ENCODE results near the gene MAPRE3.
A peak's percentile ranks its signal among the peaks of the same experiment; 100 is the strongest.

The MAPRE3 gene

DNA sequence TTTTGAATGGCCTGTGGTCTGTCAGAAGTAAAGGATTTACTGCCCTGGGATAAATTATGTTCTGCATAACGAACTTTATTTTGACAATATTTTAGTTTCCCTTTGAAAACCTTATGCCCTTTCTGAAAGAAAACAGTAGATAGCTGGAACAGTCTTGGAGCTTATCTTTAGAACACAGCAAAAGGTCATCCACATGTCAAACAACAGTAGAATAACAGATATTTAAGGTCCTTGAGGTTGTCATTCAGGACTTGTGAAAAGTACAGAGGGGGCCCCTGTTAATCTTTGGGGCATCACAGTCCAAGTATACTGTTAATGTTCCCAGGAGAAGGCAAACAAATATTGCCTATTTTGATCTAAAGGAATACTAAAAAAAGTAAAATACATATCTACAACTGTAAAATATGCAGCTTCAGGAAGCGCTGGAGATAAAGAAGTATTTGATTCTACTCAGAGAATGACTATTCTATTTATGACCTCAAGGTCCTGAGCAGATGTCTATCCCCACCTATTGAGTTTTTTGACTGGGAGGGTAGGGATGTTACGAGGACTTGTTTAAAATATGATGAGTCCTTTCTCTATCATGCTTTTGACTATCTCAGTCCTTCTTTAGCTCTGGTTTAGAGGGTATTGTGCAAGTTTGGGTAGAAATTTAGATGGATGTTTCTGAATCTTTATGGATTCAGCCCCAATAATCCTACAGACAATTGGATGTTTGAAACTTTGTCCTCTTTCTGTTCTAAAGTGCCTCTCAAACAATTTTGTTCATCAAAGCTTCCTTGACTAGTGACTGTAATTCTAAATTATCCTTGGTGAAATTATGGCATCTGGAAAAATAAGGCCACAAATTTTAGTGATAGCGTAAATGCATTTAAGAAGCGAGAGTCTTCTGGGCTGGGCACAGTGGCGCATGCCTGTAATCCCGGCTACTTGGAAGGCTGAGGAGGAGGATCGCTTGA is 37.3 kb downstream of the MAPRE3 start (continued):
- TF ChIP-seq ZNF70 (CRISPR knock-in tag; IDR thresholded peaks at IDR 0.05) = no peak
- no peak for TF ChIP-seq ZFP30 (CRISPR knock-in tag; IDR thresholded peaks at IDR 0.05)
- no peak for TF ChIP-seq ESRRG (CRISPR knock-in tag; IDR thresholded peaks at IDR 0.05)
- TF ChIP-seq, protein P1, sequence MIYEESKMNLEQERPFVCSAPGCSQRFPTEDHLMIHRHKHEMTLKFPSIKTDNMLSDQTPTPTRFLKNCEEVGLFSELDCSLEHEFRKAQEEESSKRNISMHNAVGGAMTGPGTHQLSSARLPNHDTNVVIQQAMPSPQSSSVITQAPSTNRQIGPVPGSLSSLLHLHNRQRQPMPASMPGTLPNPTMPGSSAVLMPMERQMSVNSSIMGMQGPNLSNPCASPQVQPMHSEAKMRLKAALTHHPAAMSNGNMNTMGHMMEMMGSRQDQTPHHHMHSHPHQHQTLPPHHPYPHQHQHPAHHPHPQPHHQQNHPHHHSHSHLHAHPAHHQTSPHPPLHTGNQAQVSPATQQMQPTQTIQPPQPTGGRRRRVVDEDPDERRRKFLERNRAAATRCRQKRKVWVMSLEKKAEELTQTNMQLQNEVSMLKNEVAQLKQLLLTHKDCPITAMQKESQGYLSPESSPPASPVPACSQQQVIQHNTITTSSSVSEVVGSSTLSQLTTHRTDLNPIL (CRISPR knock-in tag; IDR thresholded peaks at IDR 0.05; ENCODE audit: low read depth) = no peak
- TF ChIP-seq, protein P2, sequence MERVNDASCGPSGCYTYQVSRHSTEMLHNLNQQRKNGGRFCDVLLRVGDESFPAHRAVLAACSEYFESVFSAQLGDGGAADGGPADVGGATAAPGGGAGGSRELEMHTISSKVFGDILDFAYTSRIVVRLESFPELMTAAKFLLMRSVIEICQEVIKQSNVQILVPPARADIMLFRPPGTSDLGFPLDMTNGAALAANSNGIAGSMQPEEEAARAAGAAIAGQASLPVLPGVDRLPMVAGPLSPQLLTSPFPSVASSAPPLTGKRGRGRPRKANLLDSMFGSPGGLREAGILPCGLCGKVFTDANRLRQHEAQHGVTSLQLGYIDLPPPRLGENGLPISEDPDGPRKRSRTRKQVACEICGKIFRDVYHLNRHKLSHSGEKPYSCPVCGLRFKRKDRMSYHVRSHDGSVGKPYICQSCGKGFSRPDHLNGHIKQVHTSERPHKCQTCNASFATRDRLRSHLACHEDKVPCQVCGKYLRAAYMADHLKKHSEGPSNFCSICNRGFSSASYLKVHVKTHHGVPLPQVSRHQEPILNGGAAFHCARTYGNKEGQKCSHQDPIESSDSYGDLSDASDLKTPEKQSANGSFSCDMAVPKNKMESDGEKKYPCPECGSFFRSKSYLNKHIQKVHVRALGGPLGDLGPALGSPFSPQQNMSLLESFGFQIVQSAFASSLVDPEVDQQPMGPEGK (CRISPR knock-in tag; IDR thresholded peaks at IDR 0.05; ENCODE audit: borderline replicate concordance) = no peak

DNA sequence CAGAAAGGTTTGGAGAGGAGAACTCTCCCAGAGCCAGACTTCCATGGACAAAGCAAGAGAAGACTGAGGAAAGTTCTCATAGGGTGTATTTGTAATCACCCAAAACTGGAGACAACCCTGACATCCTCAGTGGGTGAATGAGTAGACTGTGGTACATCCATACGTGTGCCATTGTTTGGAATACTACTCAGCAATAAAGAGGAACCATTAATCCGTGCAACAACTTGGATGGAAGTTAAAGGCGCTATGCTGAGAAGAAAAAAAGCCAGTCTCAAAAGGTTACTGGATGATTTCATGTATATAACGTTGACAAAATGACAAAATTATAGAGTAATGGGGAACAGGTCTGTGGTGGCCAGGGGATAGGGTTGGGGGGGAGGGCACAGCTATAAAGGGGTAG is 38.2 kb downstream of the MAPRE3 start:
- ATAC-seq = no peak
- TF ChIP-seq ZNF8 (CRISPR knock-in tag; IDR thresholded peaks at IDR 0.05) (peak; percentile 96), PPARA (CRISPR knock-in tag; IDR thresholded peaks at IDR 0.05; ENCODE audit: borderline replicate concordance) (no peak)

DNA sequence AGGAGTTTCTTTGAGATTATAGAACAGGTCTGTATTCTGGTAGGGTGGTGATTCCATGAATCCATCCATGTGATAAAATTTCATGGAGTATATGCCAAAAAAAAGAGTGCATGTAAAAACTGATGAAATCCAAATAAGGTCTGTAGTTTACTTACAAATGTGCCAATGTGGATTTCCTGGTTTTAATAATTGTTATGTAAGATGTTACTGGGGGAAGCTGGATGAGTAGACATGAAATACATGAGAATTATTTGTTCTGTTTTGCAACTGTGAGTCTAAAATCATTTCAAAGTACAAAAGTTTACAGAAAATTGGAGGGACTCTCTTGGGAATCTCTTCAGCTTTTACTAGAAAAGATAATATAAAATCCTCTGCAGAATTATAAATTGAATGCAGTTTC is 38.6 kb downstream of the MAPRE3 start:
- no peak for ATAC-seq

DNA sequence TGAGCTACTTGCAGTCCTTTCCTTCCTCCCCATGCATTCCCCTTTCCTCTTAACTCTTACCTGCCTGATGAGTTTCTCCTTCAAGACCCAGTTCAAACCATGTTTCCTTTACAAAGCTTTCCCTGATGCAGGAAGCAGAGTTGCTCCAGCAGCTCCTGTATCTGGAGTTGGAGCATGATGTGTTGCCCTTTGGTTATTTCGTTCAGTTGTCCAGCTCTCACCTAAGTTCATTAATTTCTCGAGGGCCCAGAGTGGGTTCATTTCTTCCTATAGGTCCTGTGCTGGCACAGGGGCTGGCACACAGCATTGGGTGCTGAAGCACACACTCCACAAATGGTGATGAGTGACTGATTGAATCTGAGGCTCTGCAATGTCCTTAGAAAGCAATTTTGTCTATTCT is 39.3 kb downstream of the MAPRE3 start:
- no peak for ATAC-seq
- TF ChIP-seq, protein P1 (CRISPR knock-in tag; IDR thresholded peaks at IDR 0.05; ENCODE audit: low read depth) = no peak
- TF ChIP-seq TCF4 (CRISPR knock-in tag; IDR thresholded peaks at IDR 0.05; ENCODE audit: borderline replicate concordance) (no peak), CSDC2 (CRISPR knock-in tag; IDR thresholded peaks at IDR 0.05) (no peak), SNAI2 (CRISPR knock-in tag; IDR thresholded peaks at IDR 0.05) (no peak), ZFP30 (CRISPR knock-in tag; IDR thresholded peaks at IDR 0.05) (no peak), RARB (CRISPR knock-in tag; IDR thresholded peaks at IDR 0.05) (no peak), OSR1 (CRISPR knock-in tag; IDR thresholded peaks at IDR 0.05) (no peak), ZNF565 (CRISPR knock-in tag; conservative IDR thresholded peaks at IDR 0.05; ENCODE audit: low read depth) (no peak)

More for the DNA sequence above, 38.6 kb downstream of the MAPRE3 start:
- TF ChIP-seq ESRRG (CRISPR knock-in tag; IDR thresholded peaks at IDR 0.05) (no peak), ARNTL (CRISPR knock-in tag; IDR thresholded peaks at IDR 0.05; ENCODE audit: borderline replicate concordance, low read depth) (no peak), ZFP30 (CRISPR knock-in tag; IDR thresholded peaks at IDR 0.05) (no peak), SNAI2 (CRISPR knock-in tag; IDR thresholded peaks at IDR 0.05) (no peak), ISL1 (CRISPR knock-in tag; IDR thresholded peaks at IDR 0.05) (no peak), OSR1 (CRISPR knock-in tag; IDR thresholded peaks at IDR 0.05) (no peak)
- TF ChIP-seq, protein P3, sequence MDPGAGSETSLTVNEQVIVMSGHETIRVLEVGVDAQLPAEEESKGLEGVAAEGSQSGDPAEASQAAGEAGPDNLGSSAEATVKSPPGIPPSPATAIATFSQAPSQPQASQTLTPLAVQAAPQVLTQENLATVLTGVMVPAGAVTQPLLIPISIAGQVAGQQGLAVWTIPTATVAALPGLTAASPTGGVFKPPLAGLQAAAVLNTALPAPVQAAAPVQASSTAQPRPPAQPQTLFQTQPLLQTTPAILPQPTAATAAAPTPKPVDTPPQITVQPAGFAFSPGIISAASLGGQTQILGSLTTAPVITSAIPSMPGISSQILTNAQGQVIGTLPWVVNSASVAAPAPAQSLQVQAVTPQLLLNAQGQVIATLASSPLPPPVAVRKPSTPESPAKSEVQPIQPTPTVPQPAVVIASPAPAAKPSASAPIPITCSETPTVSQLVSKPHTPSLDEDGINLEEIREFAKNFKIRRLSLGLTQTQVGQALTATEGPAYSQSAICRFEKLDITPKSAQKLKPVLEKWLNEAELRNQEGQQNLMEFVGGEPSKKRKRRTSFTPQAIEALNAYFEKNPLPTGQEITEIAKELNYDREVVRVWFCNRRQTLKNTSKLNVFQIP (CRISPR knock-in tag; IDR thresholded peaks at IDR 0.05; ENCODE audit: borderline replicate concordance, low read depth) = no peak

DNA sequence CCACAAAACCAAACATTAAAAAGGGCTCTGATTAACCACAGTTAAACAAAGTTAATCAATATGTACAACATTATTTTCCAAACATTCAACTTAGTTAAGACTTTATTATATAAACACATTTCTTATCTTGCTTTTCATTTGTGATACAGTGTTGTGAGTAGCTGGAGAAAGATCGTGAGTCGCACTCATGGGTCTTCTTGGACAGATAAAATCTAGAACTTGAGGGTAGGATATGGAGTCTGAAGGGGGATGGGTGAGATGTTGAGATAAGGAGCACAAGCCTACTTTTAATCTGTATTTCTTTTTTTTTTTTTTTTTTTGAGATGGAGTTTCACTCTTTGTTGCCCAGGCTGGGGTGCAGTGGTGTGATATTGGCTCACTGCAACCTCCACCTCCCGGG is 39.7 kb downstream of the MAPRE3 start:
- ATAC-seq = no peak
- TF ChIP-seq BACH2 (CRISPR knock-in tag; IDR thresholded peaks at IDR 0.05; ENCODE audit: borderline replicate concordance) = no peak
- no peak for TF ChIP-seq ZNF70 (CRISPR knock-in tag; IDR thresholded peaks at IDR 0.05)
- TF ChIP-seq SNAI2 (CRISPR knock-in tag; IDR thresholded peaks at IDR 0.05) = no peak
- no peak for TF ChIP-seq ZNF565 (CRISPR knock-in tag; conservative IDR thresholded peaks at IDR 0.05; ENCODE audit: low read depth)
- TF ChIP-seq, protein P3 (CRISPR knock-in tag; IDR thresholded peaks at IDR 0.05; ENCODE audit: borderline replicate concordance, low read depth) = no peak
- TF ChIP-seq ISL1 (CRISPR knock-in tag; IDR thresholded peaks at IDR 0.05) = no peak
- TF ChIP-seq ARNTL (CRISPR knock-in tag; IDR thresholded peaks at IDR 0.05; ENCODE audit: borderline replicate concordance, low read depth) = no peak
- no peak for TF ChIP-seq OSR1 (CRISPR knock-in tag; IDR thresholded peaks at IDR 0.05)
- TF ChIP-seq ZFP30 (CRISPR knock-in tag; IDR thresholded peaks at IDR 0.05) = no peak
- TF ChIP-seq CSDC2 (CRISPR knock-in tag; IDR thresholded peaks at IDR 0.05) = no peak
- TF ChIP-seq, protein P4, sequence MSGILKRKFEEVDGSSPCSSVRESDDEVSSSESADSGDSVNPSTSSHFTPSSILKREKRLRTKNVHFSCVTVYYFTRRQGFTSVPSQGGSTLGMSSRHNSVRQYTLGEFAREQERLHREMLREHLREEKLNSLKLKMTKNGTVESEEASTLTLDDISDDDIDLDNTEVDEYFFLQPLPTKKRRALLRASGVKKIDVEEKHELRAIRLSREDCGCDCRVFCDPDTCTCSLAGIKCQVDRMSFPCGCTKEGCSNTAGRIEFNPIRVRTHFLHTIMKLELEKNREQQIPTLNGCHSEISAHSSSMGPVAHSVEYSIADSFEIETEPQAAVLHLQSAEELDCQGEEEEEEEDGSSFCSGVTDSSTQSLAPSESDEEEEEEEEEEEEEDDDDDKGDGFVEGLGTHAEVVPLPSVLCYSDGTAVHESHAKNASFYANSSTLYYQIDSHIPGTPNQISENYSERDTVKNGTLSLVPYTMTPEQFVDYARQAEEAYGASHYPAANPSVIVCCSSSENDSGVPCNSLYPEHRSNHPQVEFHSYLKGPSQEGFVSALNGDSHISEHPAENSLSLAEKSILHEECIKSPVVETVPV (CRISPR knock-in tag; IDR thresholded peaks at IDR 0.05) = no peak
- no peak for TF ChIP-seq RARB (CRISPR knock-in tag; IDR thresholded peaks at IDR 0.05)
- no peak for TF ChIP-seq ESRRG (CRISPR knock-in tag; IDR thresholded peaks at IDR 0.05)
- no peak for TF ChIP-seq ZFP3 (CRISPR knock-in tag; IDR thresholded peaks at IDR 0.05)
- no peak for TF ChIP-seq ZC3H10 (CRISPR knock-in tag; IDR thresholded peaks at IDR 0.05)

Measured in SK-N-SH treated with all-trans-retinoic acid at 6 μM for 48 hours (cell line).